PC-9 (cell line): ENCODE measurements around the gene KRTAP19-3. TPM values are rescaled to one million over a fixed set of nuclear protein-coding genes. Genes with fewer than 3 reads are reported as not detected.
"Not testable (repeated sequence)": the region's sequence is repeated elsewhere in the genome, so short reads cannot be mapped to it uniquely, and the experiment has no call there.

ENCODE experiments used
- BruUV-seq: library from RNA; stranded (reverse); fragments of 400-500 nt; replicated peaks from 2 replicates; lab custom pipeline; 2021; lab: Mats Ljungman, UMichigan
- CTCF ChIA-PET: fragments of 300-600 bp; sonication (Branson Sonifier 250); formaldehyde crosslinking; loops from one replicate; lab custom pipeline; 2022; ENCODE audit warnings: antibody characterized with exemption; lab: Charles Lee
- POLR2A ChIA-PET: fragments of 300-600 bp; sonication (Branson Sonifier 250); formaldehyde crosslinking; loops from one replicate; lab custom pipeline; 2022; ENCODE audit warnings: antibody characterized with exemption; ENCODE audit not compliant: unreplicated experiment; lab: Charles Lee
- DNase-seq, 2 experiments: peaks; one replicate each; pipeline versions ENCODE4 v3.0.0 to v3.0.0-alpha.2; 2015 to 2022; ENCODE audit warnings: mixed read lengths in 1 of 2
- H2AFZ ChIP-seq: fragments of 200-600 bp; sonication (generic); 2 replicates; pipeline ENCODE4 v1.8.1; 2017; ENCODE audit warnings: antibody characterized with exemption
- H3F3A ChIP-seq: fragments of 200-600 bp; sonication (generic); 2 replicates; pipeline ENCODE4 v1.8.1; 2017; ENCODE audit warnings: antibody characterized with exemption, mild to moderate bottlenecking, low read depth; ENCODE audit not compliant: insufficient read depth
- H3K27ac ChIP-seq: fragments of 200-600 bp; sonication (generic); 2 replicates; pipeline ENCODE4 v1.6.1; 2016; ENCODE audit warnings: mixed run types
- H3K27me3 ChIP-seq: fragments of 200-600 bp; sonication (generic); 2 replicates; pipeline ENCODE4 v1.6.1; 2016; ENCODE audit warnings: low read depth, mixed run types; ENCODE audit not compliant: insufficient read depth
- H3K36me3 ChIP-seq: fragments of 200-600 bp; sonication (generic); 2 replicates; pipeline ENCODE4 v1.6.1; 2016; ENCODE audit warnings: low read depth, mixed run types
- H3K4me1 ChIP-seq: fragments of 200-600 bp; sonication (generic); replicated peaks from 2 replicates; pipeline ENCODE4 v1.6.1; 2016; ENCODE audit warnings: mixed run types; ENCODE audit not compliant: insufficient read depth
- H3K4me2 ChIP-seq: fragments of 200-600 bp; sonication (generic); 2 replicates; pipeline ENCODE4 v1.6.1; 2017; ENCODE audit warnings: mixed run types
- H3K4me3 ChIP-seq: fragments of 200-600 bp; sonication (generic); 2 replicates; pipeline ENCODE4 v1.6.1; 2016; ENCODE audit warnings: mixed run types
- H3K79me2 ChIP-seq: fragments of 200-600 bp; sonication (generic); 2 replicates; pipeline ENCODE4 v1.6.1; 2017; ENCODE audit warnings: low read depth, mixed run types
- H3K9me2 ChIP-seq: fragments of 200-600 bp; sonication (generic); 2 replicates; pipeline ENCODE4 v1.8.1; 2017; ENCODE audit warnings: mild to moderate bottlenecking; ENCODE audit not compliant: insufficient read depth
- H3K9me3 ChIP-seq: fragments of 200-600 bp; sonication (generic); 2 replicates; pipeline ENCODE4 v1.8.1; 2016; ENCODE audit warnings: low read depth; ENCODE audit not compliant: insufficient read depth
- H4K20me1 ChIP-seq: fragments of 200-600 bp; sonication (generic); 2 replicates; pipeline ENCODE4 v1.8.1; 2017; ENCODE audit not compliant: insufficient read depth
- EZH2 ChIP-seq: fragments of 200-600 bp; sonication (generic); IDR thresholded peaks from 2 replicates; pipeline ENCODE4 v1.8.0; 2017; ENCODE audit warnings: antibody characterized with exemption, low read depth
- intact Hi-C: fragments of 100-400 bp; cut with micrococcal nuclease; formaldehyde crosslinking; loops from one replicate; pipeline ENCODE4 v1.10.0; 2022; ENCODE audit not compliant: unreplicated experiment
- total RNA-seq: library from RNA; stranded (reverse); gene quantifications from 2 replicates; pipeline ENCODE4 v1.2.3, GENCODE V29; 2021
- TF ChIP-seq, protein P1 (sequence below): fragments of 200-600 bp; sonication (generic); conservative IDR thresholded peaks from 2 replicates; pipeline ENCODE4 v1.6.1; 2017; ENCODE audit warnings: mixed run types, antibody characterized with exemption, mild to moderate bottlenecking, moderate library complexity

Gene KRTAP19-3
- total RNA-seq, 1 experiment from 2014 or later = not detected

DNA sequence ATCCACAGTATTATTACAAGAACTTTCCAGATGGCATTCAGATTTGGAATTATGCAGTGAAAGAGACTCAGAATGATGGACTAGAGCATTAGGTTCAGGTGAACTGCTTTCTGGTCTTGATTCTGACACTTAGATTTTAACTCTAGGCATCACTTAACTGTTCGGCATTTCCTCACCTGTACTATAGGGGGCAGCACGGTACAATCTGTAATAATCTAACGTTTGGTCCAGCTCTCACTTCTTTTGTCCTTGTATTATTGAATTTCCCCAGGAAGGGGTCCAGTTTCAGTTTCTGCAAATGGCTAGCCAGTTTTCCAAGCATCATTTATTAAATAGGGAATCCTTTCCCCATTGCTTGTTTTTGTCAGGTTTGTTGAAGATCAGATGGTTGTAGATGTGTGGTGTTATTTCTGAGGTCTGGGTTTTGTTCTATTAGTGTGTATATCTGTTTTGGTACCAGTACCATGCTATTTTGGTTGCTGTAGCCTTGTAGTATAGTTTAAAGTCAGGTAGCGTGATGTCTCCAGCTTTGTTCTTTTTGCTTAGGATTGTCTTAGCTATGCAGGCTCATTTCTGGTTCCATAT, 13.9 kb upstream of the KRTAP19-3 start:
- H3K9me3 ChIP-seq, DNase-seq, POLR2A ChIA-PET, H3K4me3 ChIP-seq, H3K27me3 ChIP-seq, H3K27ac ChIP-seq, H3K9me2 ChIP-seq, H3K79me2 ChIP-seq, intact Hi-C loops, H3K36me3 ChIP-seq, H4K20me1 ChIP-seq, H3K4me1 ChIP-seq, H3F3A ChIP-seq, CTCF ChIA-PET, BruUV-seq, H3K4me2 ChIP-seq, H2AFZ ChIP-seq: not testable (repeated sequence)
- TF ChIP-seq, protein P1, sequence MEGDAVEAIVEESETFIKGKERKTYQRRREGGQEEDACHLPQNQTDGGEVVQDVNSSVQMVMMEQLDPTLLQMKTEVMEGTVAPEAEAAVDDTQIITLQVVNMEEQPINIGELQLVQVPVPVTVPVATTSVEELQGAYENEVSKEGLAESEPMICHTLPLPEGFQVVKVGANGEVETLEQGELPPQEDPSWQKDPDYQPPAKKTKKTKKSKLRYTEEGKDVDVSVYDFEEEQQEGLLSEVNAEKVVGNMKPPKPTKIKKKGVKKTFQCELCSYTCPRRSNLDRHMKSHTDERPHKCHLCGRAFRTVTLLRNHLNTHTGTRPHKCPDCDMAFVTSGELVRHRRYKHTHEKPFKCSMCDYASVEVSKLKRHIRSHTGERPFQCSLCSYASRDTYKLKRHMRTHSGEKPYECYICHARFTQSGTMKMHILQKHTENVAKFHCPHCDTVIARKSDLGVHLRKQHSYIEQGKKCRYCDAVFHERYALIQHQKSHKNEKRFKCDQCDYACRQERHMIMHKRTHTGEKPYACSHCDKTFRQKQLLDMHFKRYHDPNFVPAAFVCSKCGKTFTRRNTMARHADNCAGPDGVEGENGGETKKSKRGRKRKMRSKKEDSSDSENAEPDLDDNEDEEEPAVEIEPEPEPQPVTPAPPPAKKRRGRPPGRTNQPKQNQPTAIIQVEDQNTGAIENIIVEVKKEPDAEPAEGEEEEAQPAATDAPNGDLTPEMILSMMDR = peak; percentile 64

DNA sequence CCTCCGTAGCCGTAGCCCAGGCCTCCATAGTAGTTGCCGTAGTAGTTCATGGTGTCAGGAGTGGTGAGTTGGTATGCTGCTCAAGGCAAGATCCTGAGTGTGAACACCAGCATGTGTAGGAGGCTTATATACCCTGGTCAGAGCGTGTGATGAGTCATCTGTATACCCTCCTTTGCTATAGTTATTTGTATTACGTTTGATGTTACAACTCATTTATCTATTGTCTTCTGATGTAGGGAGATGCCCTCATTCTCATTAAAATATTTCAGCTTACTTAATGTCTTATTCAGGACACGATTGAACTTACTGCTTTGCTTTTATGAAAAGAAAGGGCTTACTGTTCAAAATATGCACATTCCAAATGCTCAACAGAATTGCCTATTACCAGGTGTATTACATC, 10.2 kb upstream of the KRTAP19-3 start, which contains the start of gene KRTAP19-5:
Gene KRTAP19-5 (minus strand): TSS at position 101 of the 400 bp plus-strand sequence. CDS start 51 bp downstream, at position 50.
- no peak for DNase-seq
- Histone ChIP-seq H4K20me1 (no peaks in the 10 kb centered on the region), H3K79me2 (no peaks in the 10 kb centered on the region), H3K36me3 (no peaks in the 10 kb centered on the region), H3F3A (no peaks in the 10 kb centered on the region), H3K4me3 (no peak within 1 kb of the TSS), H3K9me3 (no peaks in the 10 kb centered on the region), H2AFZ (no peak within 1 kb of the TSS), H3K27me3 (no peaks in the 10 kb centered on the region), H3K4me2 (no peak within 1 kb of the TSS), H3K9me2 (no peaks in the 10 kb centered on the region), H3K27ac (no peak within 1 kb of the TSS), H3K4me1 (no peaks in the 10 kb centered on the region)
- TF ChIP-seq, protein P1 = no peak
- TF ChIP-seq EZH2 = no peak
- POLR2A ChIA-PET = no interaction called here
- CTCF ChIA-PET = no interaction called here
- no TSS peak for BruUV-seq
- intact Hi-C loops = no loop called here

DNA sequence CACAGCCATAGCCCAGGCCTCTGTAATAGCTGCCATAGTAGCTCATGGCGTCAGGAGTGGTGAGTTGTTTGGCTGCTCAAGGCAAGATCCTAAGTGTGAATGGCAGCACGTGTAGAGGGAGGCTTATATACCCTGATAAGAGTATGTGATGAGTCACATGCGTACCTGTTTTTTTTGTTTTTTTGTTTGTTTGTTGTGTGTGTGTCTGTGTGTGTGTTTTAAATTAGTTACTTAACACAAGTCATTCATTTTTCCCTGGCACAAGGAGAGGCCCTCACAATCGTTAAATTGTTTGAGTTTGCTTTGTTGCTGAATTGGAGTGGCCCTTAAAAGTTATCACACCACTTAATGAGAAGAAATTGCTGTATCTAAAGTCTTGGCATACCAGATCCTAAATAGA, 5.3 kb upstream of the KRTAP19-3 start, which contains the start of gene KRTAP19-4:
Gene KRTAP19-4 (minus strand): TSS at position 101 of the 400 bp plus-strand sequence. CDS start 55 bp downstream, at position 46.
- no peaks in the 10 kb centered on the region for H3K36me3 ChIP-seq
- H2AFZ ChIP-seq = no peak within 1 kb of the TSS
- TF ChIP-seq, protein P1 = no peak
- DNase-seq = no peak
- H3K9me2 ChIP-seq = no peaks in the 10 kb centered on the region
- ChIA-PET POLR2A (no interaction called here), CTCF (no interaction called here)
- intact Hi-C loops = no loop called here
- H3K9me3 ChIP-seq = no peaks in the 10 kb centered on the region
- H3K4me2 ChIP-seq = no peak within 1 kb of the TSS
- no peaks in the 10 kb centered on the region for H4K20me1 ChIP-seq
- H3K79me2 ChIP-seq = no peaks in the 10 kb centered on the region
- BruUV-seq = no TSS peak
- no peaks in the 10 kb centered on the region for H3K4me1 ChIP-seq
- H3F3A ChIP-seq = no peaks in the 10 kb centered on the region
- H3K27me3 ChIP-seq = no peaks in the 10 kb centered on the region
- no peak within 1 kb of the TSS for H3K4me3 ChIP-seq
- H3K27ac ChIP-seq = no peak within 1 kb of the TSS
